Right lobe of liver (tissue), 4 donors: ENCODE data around the gene HIF1A.

Source experiments
- CTCF ChIP-seq, 4 donors: fragments of 200-600 bp in 3 of 4; fragments of 450-650 bp in 1 of 4; IDR thresholded peaks; one replicate each; pipeline versions ENCODE4 v1.5.1 to v1.8.0; 2016 to 2022; ENCODE audit warnings: antibody characterized with exemption in 4 of 4, mild to moderate bottlenecking in 2 of 4
- POLR2A ChIP-seq: fragments of 450-650 bp; IDR thresholded peaks from one replicate; pipeline ENCODE4 v1.6.1; 2017; ENCODE audit warnings: antibody characterized with exemption, mild to moderate bottlenecking
- donor health status: DM: no; HTN: no; CAD: no.
- donor health status: DM: no; HTN: no; CAD: no.
- donor health status: DM: no; HTN: yes; CAD: no.

GRCh38 chr14:61726778-61727658 is 31.7 kb downstream of the HIF1A start:
- TF ChIP-seq CTCF (IDR thresholded peaks at IDR 0.05) (no peak), POLR2A (no peak)
